ENCODE measurements around the gene PRELID3B.
A peak's percentile ranks its signal among the peaks of the same experiment; 100 is the strongest.

PRELID3B gene

GRCh38 chr20:59042151-59042795 lies at the start of gene PRELID3B:
Gene PRELID3B (minus strand): TSS chr20:59042786. CDS start chr20:59042730, 56 bp downstream.
- DNase-seq (ENCODE audit: low read depth in 2 of 2): no peak

DNA sequence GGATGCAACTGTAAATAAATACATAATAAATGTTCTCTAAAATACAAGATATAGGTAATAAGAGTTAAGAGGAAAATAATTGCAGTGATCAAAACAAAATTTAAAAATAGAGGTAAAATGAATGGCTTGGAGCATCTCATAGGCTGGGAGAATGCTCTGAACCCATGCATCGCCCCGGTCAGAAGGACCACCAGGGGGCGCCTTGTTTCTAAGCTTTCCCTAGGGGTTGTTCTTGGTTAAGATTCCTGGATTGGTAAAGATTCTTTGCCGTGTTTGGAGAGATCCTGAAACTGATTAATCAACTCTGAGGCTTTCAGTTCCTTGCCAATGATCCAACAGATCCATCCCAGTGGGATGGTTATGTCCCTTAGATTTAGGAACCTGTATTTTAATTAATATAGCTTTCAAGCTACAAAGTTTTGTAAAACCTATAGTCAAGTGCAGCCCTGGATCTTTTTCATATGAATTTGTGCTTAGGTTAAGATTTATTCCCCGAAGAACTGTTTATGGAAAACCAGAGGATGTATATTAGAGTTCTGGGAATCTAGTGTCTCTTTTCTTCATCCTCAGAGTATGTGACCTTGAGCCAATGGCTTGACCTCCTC lies 45.3 kb upstream of the PRELID3B start:
- peak; percentile 70 to 78 for DNase-seq (ENCODE audit: low read depth in 2 of 2)

GRCh38 chr20:59086923-59087322 lies 44.3 kb upstream of the PRELID3B start:
- DNase-seq (ENCODE audit: low read depth in 2 of 2): no peak

DNA sequence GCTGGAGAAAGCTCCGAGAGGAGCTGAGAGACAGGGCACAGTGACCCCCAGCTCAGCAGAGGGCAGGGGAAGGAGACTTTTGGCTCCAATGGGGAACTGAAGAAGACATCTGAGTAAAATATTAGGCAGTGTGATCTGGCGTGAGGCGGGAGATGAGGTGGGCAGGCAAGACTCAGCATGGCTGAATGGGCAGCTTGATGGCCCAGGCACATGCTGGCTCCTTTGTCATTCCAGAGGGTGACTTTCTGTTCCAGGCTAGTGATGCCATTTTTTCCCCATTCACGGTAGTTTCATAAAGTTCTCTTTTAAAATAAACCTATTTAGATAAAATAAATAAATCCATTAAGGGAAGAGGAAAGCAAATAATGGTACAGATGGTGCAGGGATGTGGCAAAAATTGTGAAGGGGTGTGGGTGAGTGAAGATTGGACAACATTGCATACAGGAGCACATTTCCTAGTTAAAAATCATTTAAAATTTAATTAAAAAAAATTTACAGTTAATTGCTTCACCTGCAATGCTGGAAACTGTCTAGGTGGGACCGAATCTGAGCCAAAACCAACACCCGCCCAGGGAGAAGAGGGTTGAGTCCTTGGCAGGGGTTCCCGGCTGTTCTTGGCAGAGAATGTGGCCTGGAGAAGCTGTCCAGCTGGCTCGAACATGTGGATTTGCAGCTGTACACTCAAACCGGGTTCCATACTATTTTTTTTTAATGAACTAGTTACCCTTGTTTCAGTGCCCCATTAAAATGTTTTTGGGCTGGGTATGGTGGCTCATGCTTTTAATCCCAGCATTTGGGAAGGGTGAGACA lies 41.7 kb upstream of the PRELID3B start:
- DNase-seq (ENCODE audit: low read depth in 2 of 2): no peak

DNA sequence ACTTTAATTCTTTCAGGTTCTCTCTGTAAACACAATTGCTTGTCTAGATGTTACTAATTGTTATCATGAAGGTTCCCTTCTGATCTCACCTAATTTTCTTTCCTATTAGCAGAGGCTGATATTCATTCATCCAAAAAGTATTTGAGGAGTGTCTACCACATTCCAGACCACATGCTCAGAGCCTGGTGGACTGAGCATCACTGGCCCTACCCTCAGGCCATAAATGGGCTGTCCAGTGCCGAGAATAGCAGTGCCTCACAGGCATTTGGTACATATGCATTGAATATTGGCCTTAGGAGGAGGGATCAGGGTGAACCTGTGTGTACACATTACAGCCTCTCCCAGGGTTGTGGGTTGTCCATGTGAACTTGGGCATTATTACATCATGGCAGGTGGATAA lies 40.4 kb upstream of the PRELID3B start:
- DNase-seq (ENCODE audit: low read depth in 2 of 2): no peak

DNA sequence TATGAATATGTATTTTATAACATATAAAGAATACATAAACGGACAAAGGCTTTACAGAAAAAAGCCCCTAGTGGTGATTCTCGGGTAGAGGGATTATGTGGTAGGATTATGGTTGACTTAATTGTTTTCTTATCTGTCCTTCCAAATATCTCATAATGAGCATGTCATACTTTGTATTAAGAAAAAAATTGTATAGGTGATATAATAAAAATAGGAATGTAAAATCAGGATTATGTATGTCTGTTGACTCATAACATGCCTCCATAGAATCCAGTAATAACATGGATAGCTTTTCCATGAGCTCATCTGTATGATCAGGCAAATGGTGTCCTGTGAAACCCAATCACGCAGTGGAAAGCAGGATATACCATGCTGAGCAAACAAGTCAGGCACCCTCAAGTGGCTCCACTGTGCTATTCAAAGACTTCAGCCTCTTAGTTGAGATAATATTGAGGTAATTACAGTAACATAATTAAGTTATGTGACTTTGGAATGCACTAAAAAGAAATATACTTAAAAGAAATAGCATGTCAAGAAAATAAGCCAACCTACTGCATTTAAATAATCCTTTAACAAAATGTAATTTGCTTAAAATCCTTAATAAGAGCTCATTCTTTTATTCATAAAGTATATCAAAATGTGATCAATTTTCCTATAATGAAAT lies 39.6 kb upstream of the PRELID3B start:
- no peak for DNase-seq (ENCODE audit: low read depth in 2 of 2)

GRCh38 chr20:59081036-59081435 lies 38.5 kb upstream of the PRELID3B start:
- DNase-seq (ENCODE audit: low read depth in 2 of 2): no peak

- DNase-seq (ENCODE audit: low read depth in 2 of 2): no peak
These were observed 35.6 kb upstream of the PRELID3B start for GRCh38 chr20:59078231-59078630.

DNA sequence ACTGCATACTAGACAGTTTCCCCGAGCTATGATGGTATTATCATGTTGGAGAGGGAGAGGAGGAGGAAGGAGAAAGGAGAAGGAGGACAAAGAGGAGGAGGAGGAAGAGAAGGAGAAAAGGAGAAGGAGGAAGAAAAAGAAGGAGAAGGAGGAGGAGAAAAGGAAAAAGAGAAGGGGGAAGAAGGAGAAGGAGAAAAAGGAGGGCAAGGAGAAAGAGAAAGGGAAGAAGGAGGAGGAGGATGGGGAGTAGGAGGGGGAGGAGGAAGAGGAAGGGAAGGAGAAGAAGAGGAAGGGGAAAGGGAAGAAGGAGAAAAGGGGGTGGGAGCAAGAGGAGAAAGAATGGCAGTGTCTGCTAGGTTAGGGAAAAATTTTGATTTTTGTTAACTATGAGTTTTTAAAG lies 35.1 kb upstream of the PRELID3B start:
- DNase-seq (ENCODE audit: low read depth in 2 of 2): no peak

DNA sequence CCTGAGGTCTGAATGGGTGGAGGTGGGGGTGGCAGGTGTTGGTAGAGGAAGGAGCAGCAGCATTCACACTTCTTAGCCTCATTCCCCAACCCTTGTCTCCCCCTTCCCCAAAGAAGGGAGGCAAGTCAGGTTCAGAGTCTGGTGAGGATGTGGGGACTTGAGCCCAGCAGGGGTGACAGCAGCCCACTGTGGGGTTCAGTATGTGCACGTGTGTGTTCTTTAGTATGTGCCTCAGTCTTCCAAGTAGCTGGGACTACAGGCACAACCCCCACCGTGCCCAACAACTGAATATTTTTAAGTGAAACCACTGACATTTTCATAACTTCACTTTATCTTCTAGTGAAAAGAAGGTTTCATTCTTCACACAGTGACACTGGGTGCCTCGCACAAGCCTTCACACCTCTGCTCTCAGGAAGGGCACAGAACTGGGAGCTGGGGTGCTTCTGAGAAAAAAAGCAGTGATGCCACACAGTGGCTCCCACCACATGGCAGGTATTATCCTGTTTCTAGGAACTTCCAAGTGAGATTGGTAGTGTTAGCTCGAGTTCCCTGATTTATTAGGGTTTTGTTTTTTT lies 33.4 kb upstream of the PRELID3B start:
- no peak for DNase-seq (ENCODE audit: low read depth in 2 of 2)

DNA sequence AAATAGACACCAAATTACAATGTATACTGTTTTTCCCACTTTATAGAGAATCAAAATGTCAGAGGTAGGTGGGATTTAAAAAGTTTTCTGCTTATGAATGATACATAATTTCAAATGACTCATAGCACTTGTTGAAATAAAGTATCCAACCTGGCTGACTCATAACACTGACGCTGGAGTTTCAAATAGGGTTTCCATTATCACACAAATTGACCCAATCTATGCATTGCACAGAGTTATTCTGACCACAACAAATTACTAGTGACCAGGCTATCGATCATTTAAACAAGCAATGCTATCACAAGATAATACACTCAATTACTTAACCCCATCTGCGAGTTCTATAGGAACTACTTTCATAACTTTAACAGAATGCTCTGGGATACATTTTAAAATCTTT lies 31.9 kb upstream of the PRELID3B start:
- DNase-seq (ENCODE audit: low read depth in 2 of 2): no peak

GRCh38 chr20:59073582-59073981 lies 31.0 kb upstream of the PRELID3B start:
- DNase-seq (ENCODE audit: low read depth in 2 of 2): no peak

DNA sequence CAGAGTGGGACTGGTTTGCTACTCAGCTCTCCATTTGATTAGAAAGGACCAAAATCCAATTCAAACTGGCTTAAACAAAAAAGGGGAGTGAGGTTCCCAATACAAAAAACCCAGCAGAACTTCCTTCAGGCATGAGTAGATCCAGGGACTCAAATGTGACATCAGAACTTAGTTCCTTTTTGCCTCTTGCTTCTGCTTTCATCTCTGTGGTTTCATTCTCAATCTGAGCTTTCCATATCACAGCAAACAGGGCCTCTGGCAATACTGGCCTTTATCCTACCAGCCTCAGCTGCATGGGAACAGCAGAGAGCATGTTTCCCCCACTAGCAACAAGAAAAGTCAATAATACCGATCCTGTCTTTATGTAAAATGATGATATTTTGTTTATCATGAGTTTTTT lies 28.6 kb upstream of the PRELID3B start:
- no peak for DNase-seq (ENCODE audit: low read depth in 2 of 2)

- no peak for DNase-seq (ENCODE audit: low read depth in 2 of 2)
These were observed 26.4 kb upstream of the PRELID3B start for GRCh38 chr20:59069026-59069425.

GRCh38 chr20:59068534-59068933 lies 25.9 kb upstream of the PRELID3B start:
- no peak for DNase-seq (ENCODE audit: low read depth in 2 of 2)

DNA sequence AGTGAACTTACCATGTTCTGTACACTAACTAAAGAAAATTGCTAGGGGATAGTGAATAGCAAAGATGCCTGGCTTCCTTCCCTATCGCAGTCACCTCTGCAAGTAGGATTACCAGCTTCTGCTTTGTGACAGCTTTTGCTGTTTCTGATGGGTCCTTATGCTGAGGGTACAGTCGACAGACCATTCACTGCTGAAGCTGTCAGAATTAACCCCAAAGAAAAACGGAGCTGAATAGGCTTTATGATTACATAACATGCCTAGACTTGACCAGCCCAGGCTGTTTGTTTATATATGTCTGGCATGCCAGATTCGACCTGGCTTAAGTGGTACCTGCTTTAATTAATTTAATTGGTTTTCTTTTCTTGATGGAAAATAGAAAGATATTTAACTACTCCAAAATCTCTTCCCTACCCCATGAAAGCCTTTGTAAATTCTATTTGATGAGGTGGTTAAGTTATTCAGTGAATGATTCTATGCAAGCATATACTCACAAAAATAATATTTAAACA lies 21.7 kb upstream of the PRELID3B start:
- no peak for DNase-seq (ENCODE audit: low read depth in 2 of 2)

GRCh38 chr20:59063358-59064213 lies 21.0 kb upstream of the PRELID3B start:
- no peak for DNase-seq (ENCODE audit: low read depth in 2 of 2)

DNA sequence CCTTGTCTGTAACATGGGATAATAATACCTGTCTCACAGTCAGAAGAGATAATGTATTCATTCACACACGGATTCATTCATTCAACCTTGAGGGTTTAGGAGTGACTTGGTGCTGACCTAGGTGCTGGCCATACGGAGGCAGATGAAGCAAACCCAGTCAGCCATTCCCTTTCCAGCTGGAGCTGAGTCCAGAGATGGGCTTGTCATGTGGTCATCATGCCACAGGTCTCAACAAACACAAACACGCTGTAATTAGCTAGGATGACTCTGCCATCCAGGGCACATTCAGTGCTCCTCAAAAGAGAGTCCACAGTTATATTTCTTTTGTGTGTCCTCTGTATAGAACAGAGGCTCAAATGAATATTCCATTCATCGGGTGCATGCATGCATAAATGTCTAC lies 19.5 kb upstream of the PRELID3B start:
- no peak for DNase-seq (ENCODE audit: low read depth in 2 of 2)

DNA sequence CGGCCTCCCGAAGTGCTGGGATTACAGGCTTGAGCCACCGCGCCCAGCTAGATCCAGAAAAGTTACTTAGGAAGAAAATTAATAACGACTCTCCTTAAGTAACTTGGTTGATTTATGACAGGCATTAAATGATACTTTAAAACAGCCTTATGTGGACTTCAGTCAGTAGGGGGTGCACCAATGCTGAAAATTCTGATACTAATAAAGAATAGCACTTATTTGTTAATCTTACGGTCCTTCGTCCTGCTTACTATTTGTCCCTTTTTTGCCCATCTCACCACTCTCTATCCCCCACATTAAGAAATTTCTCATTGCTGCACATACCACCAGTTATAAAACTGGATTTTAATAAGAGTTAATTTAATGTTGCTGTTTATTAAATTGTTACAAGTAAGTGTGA lies 12.7 kb upstream of the PRELID3B start:
- DNase-seq (ENCODE audit: low read depth in 2 of 2): no peak

DNA sequence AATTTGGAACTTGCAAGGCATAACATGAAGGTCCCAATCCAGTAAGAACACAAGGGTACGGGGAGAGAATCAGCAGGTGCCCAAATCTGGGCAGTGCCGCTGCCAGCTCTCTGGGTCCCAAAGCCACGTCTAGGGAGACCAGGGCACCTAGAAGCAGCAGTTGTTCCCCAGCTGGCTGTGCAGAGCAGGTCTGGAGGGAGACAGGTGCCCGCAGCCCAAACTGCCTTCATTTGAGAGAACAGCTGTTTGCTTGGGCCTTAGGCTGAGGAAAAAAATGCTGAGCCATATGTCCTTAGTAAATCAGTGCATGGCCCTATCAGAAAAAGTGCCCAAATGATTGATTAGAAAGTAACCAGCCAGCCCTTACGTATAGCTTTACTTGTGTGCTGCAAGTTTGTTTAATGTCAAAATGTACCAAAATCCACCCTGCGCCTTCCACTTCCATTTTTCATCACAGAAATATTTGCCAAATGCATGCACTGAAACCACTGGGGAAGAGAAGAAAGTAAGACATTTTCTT lies 9.1 kb upstream of the PRELID3B start:
- no peak for DNase-seq (ENCODE audit: low read depth in 2 of 2)

DNA sequence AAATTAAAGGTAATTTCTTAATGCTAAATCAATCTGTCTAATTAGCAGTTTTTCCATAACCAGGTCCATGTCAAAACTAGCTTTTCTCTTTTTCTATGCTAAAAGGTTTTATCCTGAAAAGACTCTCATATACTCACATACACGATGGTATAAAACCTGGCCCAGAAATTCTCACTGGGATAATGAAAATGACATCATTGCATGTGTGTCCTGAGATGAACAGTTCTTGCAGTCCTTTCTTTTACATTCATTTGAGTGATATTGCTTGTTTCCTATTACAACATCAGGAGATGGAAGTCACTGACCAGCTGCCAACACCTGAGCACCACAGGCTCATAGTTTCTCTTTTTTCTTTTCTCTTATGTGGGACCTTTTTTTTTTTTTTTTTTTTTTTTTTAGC lies 7.9 kb upstream of the PRELID3B start:
- no peak for DNase-seq (ENCODE audit: low read depth in 2 of 2)
